CMK (cell line): ENCODE results near the gene PDE2A.
A peak's percentile ranks its signal among the peaks of the same experiment; 100 is the strongest.

Experiments
- DNase-seq: peaks from one replicate; pipeline ENCODE4 v3.0.0-alpha.2; 2010; ENCODE audit warnings: low read depth

The PDE2A gene

GRCh38 chr11:72588421-72589410 is 85.5 kb downstream of the PDE2A start:
- no peak for DNase-seq

DNA sequence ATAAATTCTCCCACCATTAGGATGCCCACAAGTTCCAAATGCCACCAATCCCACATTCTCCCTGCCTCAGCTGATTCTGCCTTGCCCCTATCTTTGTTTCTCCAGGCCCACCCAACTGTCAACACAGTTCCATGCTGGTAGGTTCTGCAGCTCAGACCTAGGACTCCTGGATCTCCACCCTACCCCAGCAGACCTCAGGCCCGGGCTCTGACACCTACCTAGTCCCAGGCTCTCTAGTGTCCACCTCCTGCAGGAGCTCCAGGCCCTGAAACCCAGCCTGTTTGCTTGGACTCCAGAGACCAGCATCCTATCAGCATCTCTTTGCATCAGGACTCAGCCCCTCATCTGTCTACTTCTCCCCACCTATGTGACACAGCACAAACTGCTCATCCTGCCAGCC is 86.5 kb downstream of the PDE2A start:
- no peak for DNase-seq

GRCh38 chr11:72586321-72587090 is 87.7 kb downstream of the PDE2A start:
- DNase-seq = no peak

DNA sequence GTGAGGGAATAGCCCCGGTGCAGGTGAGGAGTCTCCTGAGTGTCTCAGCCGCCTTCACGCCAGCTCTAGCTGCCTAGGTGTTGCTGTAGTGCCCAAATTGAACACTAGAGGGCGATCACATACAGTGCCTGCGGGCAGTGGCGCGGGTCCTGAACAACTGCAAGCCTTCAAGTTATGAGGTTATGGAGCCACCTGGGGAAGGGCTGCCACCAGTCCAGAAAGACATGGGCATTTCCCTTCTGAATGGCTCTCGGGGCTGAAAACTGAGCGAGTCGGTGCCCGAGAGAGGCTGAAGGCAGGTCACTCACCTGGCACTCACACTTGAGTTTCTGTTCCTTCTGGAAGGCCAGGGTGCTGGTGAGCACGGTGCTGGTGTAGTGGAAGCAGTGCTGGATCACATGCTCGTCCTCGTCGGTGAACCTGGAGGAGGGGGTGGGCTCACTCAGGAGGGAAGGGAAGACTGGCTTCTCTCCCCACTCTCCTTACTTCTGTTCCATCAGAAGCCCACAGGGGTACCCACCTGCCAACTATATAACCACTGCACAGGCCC is 88.4 kb downstream of the PDE2A start:
- DNase-seq = peak; percentile 58

- no peak for DNase-seq
Measured at GRCh38 chr11:72584939-72585597, 89.2 kb downstream of the PDE2A start.

DNA sequence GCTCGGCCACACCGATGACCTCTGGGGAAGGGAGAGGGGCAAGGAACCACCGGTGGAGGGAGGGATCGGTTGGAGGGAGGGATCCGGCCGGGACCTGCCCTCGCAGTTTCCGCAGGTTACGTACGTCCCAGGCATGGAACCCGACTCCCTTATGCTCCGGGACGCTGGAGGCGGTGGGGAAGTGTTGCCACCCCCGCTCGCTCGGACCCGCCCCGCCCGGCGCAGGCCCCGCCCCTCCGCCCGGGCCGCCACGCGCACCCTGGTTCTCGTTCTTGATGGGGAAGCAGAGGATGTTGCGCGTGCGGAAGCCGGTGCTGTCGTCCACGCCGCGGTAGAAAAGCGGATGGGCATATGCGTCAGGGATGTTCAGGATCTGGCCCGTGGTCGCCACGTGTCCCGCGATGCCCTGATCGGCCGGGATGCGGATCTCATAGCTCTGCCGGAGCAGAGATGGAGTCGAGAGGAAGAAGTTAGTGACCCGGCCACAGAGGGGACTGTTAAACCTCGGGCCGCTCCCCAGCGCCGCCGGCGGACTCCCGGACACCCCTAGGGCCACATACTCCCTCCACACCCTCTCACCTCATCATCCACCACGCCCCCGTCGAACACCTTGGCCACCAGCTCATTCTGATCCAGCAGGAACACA is 89.8 kb downstream of the PDE2A start:
- no peak for DNase-seq

- no peak for DNase-seq
Measured at GRCh38 chr11:72583616-72584292, 90.5 kb downstream of the PDE2A start.

DNA sequence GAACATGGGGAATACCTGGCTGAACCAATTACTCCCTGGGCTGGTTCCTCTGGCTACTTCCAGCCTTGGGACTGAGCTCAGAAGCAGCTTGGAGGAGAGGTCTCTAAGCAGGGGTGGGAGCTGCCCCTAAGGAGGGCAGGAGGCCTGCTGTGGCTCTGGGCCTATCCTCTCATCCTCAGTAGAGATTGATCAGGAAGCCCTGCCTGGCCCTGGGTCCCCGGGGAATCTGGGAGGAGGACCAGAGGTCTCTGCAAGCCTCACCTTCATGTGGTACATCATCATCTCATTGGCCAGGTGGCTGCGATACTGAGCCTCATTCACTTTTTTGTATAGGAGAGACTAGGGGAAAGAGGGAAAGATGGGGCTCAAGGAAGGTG is 91.1 kb downstream of the PDE2A start:
- no peak for DNase-seq

DNA sequence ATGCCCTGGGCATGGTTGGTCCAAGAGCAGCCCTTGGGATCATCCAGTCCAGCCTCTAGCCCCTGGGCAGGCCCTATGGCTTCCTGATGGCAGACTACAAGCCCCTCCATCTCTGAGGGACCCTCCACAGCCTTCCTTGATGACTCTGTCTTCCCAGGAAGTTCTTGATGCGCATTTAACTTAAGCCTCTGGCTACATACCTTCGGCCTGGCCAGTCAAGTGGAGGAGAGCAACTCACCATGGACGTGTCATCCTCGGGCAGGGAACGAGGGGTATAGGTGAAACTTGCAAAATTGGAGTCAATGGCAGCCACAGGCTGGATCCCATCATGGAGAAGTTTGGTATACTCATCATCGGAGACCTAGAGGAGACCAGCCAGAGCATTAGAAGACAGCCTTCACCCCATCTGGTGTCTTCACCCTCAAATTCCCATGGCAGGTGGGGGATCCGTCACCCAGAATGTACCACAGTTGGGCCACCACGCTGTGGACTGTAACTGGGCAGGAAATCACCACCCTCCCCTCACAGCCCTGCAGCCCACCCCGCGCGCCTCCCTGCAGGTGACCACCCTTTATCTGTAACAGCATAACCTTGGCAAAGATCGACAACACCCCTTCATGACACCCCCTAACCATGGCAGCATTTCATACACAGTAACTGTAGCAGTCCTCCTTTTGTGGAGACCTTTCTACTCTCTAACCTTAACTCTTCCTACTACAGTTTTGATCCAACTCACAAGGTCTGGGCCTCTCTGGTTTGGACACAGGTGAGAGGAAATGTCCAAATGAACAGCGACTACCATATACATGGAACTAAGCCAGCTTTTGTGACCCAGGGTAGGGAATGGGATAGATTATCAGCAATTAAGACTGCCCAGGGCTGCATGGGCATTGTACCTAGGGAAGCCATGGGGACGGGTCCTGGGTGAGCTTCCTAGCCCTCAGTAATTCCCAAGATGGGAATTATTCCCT is 91.7 kb downstream of the PDE2A start:
- no peak for DNase-seq

DNA sequence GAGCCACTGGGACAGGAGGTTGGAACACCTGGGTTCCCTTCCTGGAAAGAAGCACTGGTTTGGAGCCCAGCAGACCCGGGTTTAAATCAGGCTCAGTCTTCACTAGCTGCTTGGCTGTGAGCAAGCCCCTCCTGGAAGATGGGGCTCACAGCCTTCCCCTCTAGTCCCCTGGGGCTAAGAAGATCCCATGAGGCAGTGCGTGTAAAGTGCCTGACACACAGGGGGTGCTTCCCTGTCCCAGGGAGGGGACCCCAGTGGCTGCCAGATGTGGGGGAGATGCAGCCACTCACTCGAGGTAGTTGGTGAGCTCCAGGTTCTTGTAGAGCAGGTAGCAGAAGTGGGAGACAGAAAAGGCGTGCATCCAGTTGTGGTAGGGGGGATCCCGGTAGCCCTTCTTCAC is 93.2 kb downstream of the PDE2A start:
- DNase-seq = no peak

GRCh38 chr11:72580642-72580950 is 93.6 kb downstream of the PDE2A start:
- DNase-seq = no peak

GRCh38 chr11:72579816-72580641 is 94.2 kb downstream of the PDE2A start:
- DNase-seq = peak; percentile 12

DNA sequence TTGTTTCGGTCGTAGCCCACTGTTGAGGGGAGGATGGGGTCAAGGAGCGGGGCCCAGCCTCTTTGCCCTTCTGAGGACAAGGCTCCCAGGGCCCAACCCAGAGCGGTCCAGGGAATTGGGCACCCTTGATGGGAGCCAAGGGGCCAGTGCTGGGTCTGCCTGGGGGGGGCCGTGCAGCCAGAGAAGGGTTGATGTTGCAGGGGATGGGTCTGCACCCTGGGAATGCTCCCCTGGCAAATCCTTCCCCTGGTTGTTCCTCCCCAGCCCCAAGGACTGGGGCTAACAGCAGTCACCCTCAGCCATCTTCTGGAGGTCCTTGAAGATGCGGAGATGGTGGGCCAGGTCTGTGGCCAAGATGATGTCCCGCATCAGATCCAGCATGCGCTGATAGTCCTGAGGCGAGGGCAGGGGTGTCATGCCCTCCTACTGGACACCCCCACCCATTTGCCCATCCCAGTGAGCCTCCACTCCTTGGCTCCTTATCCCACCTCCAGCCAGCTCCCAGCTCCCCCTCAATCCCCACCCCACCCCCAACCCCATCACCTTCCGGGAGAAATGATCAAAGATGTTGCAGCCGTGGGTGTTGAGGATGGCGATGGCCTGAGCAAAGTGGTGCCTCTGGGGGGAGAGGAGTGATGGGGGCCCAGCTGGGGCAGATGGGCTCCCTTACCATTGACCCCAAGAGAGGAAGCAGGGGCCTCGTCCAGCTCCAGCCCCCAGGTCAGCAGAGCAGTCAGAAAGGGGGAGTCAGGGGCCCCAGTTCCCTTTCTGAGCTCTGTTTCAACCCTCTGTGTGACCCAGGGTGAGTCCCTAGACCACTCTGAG is 95.0 kb downstream of the PDE2A start:
- no peak for DNase-seq

- DNase-seq = no peak
Measured at GRCh38 chr11:72578566-72578965, 95.7 kb downstream of the PDE2A start.

- DNase-seq = no peak
Measured at GRCh38 chr11:72578051-72578450, 96.2 kb downstream of the PDE2A start.

- no peak for DNase-seq
Measured at GRCh38 chr11:72577271-72577721, 96.9 kb downstream of the PDE2A start.

- DNase-seq = no peak
Measured at GRCh38 chr11:72576661-72577060, 97.6 kb downstream of the PDE2A start.

DNA sequence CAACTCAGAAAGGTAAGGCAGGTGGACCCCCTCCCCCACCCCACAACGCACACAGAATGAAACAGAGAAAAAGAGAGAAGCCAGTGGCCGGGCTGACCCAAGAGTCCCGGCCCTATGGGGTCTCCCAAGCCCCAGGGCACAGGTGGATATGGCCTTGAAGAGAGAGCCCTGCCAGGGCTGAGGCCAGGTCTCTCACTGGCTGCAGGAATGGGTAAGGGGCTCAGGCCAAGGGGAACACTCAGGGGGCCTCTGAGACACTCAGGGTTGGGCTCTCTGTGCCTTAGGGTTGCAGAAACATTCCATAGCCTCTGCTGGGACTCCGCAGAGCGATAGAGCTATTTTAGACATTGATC is 98.0 kb downstream of the PDE2A start:
- DNase-seq = no peak
